PC-3 (cell line): ENCODE results near the gene TESK2. TPM values are rescaled to one million over a fixed set of nuclear protein-coding genes. Genes with fewer than 3 reads are reported as not detected.

Source experiments
- ATAC-seq: fragments of 200-7000 bp; cut with Tn5 transposase; 2 replicates; pipeline ENCODE4 v1.9.1; 2020; ENCODE audit warnings: mild to moderate bottlenecking, moderate library complexity
- BruUV-seq: library from RNA; stranded (reverse); fragments of 400-500 nt; replicated peaks from 2 replicates; lab custom pipeline; 2021; lab: Mats Ljungman, UMichigan
- CTCF ChIA-PET: fragments of 300-600 bp; sonication (Branson Sonifier 250); formaldehyde crosslinking; loops from one replicate; lab custom pipeline; 2022; ENCODE audit warnings: antibody characterized with exemption; lab: Charles Lee
- POLR2A ChIA-PET: fragments of 300-600 bp; sonication (Branson Sonifier 250); formaldehyde crosslinking; loops from one replicate; lab custom pipeline; 2022; ENCODE audit warnings: antibody characterized with exemption; ENCODE audit not compliant: unreplicated experiment; lab: Charles Lee
- DNase-seq: peaks from one replicate; pipeline ENCODE4 v3.0.0-alpha.2; 2015
- H2AFZ ChIP-seq: fragments of 300-600 bp; sonication (generic); 2 replicates; pipeline ENCODE4 v1.6.0; 2016; ENCODE audit warnings: antibody characterized with exemption, low read length
- H3F3A ChIP-seq: fragments of 300-600 bp; sonication (generic); one replicate; pipeline ENCODE4 v1.6.0; 2017; ENCODE audit warnings: antibody characterized with exemption, low read length, control low read depth, mild to moderate bottlenecking; ENCODE audit not compliant: unreplicated experiment
- H3K27ac ChIP-seq: fragments of 300-600 bp; sonication (generic); 2 replicates; pipeline ENCODE4 v1.5.1; 2016; ENCODE audit warnings: mild to moderate bottlenecking, low read length
- H3K27me3 ChIP-seq: fragments of 300-600 bp; sonication (generic); 2 replicates; pipeline ENCODE4 v1.6.1; 2016; ENCODE audit warnings: low read length, mixed read lengths
- H3K36me3 ChIP-seq: fragments of 300-600 bp; sonication (generic); 2 replicates; pipeline ENCODE4 v1.6.1; 2016; ENCODE audit warnings: low read depth, mixed run types, low read length, mixed read lengths
- H3K4me1 ChIP-seq: fragments of 300-600 bp; sonication (generic); 2 replicates; pipeline ENCODE4 v1.5.1; 2016; ENCODE audit warnings: low read length; ENCODE audit not compliant: insufficient read depth
- H3K4me2 ChIP-seq: fragments of 300-600 bp; sonication (generic); 2 replicates; pipeline ENCODE4 v1.6.0; 2016; ENCODE audit warnings: low read length
- H3K4me3 ChIP-seq: fragments of 300-600 bp; sonication (generic); 2 replicates; pipeline ENCODE4 v1.5.1; 2016; ENCODE audit warnings: mild to moderate bottlenecking, low read length, mixed read lengths
- H3K79me2 ChIP-seq: fragments of 300-600 bp; sonication (generic); 2 replicates; pipeline ENCODE4 v1.6.1; 2017; ENCODE audit warnings: low read length, mixed read lengths
- H3K9ac ChIP-seq: fragments of 300-600 bp; sonication (generic); 2 replicates; pipeline ENCODE4 v1.6.0; 2016; ENCODE audit warnings: mild to moderate bottlenecking, low read length
- H3K9me2 ChIP-seq: fragments of 300-600 bp; sonication (generic); replicated peaks from 2 replicates; pipeline ENCODE4 v1.6.1; 2016; ENCODE audit warnings: mixed run types, low read length, mixed read lengths
- H3K9me3 ChIP-seq: fragments of 300-600 bp; sonication (generic); 2 replicates; pipeline ENCODE4 v1.6.1; 2016; ENCODE audit warnings: low read length, mixed read lengths
- H4K20me1 ChIP-seq: fragments of 300-600 bp; sonication (generic); 2 replicates; pipeline ENCODE4 v1.6.1; 2016; ENCODE audit warnings: low read length, mixed read lengths
- CTCF ChIP-seq: fragments of 300-600 bp; sonication (generic); conservative IDR thresholded peaks from 2 replicates; pipeline ENCODE4 v1.5.1; 2017; ENCODE audit warnings: antibody characterized with exemption, low read depth, mild to moderate bottlenecking, low read length
- EZH2 ChIP-seq: fragments of 300-600 bp; sonication (generic); IDR thresholded peaks from one replicate; pipeline ENCODE4 v1.6.1; 2017; ENCODE audit warnings: antibody characterized with exemption, mild to moderate bottlenecking, low read length; ENCODE audit not compliant: unreplicated experiment
- EZH2phosphoT487 ChIP-seq: fragments of 300-600 bp; sonication (generic); IDR thresholded peaks from 2 replicates; pipeline ENCODE4 v1.6.1; 2018; ENCODE audit warnings: mild to moderate bottlenecking, antibody characterized with exemption, low read length, borderline replicate concordance
- intact Hi-C: fragments of 100-400 bp; cut with micrococcal nuclease; formaldehyde crosslinking; loops from 2 replicates; pipeline ENCODE4 v1.9.0; 2023
- total RNA-seq: library from RNA; depleted of rRNA; stranded (reverse); fragments of >200 nt; gene quantifications from 2 replicates; pipeline ENCODE4 v1.2.3, GENCODE V29; 2014

TESK2 gene
- total RNA-seq, 1 experiment from 2014 or later = 6.0 TPM

DNA sequence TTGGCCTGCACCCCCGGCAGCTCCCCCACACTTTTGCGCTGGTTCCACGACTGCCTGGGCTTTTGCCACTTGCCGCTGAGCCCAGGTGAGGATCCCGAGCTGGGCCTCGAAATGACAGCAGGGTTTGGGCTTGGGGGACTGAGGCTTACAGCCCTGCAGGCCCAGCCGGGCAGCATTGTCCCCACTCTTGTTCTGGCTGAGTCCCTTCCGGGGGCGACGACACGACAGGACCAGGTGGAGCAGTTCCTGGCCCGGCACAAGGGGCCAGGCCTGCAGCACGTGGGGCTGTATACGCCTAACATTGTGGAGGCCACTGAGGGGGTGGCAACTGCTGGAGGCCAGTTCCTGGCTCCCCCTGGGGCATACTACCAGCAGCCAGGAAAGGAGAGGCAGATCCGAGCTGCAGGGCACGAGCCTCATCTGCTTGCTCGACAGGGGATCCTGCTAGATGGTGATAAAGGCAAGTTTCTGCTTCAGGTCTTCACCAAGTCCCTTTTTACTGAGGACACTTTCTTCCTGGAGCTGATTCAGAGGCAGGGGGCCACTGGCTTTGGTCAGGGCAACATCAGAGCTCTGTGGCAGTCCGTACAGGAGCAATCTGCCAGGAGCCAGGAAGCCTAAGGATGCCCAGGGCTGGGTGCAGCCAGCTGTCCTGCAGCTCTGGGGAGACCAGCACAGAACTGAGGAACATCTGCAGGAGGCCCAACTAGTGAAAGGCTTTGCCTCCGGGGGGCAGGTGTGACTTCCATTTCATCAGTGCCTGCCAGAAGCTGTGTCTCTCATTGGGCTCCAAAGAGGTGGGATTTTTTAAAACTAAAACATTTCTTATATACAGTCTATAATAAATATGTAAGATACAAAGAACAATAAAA, 163.1 kb downstream of the TESK2 start:
- Histone ChIP-seq H3K4me2 (no peak overlapping the region), H3K4me3 (no peak overlapping the region), H3K27me3 (no peaks in the 10 kb centered on the region), H3K27ac (no peak overlapping the region), H3K9me2 (no peaks in the 10 kb centered on the region), H4K20me1 (no peaks in the 10 kb centered on the region), H3K79me2 (no peaks in the 10 kb centered on the region), H3K9me3 (no peaks in the 10 kb centered on the region), H3K36me3 (no peaks in the 10 kb centered on the region), H2AFZ (no peak overlapping the region), H3K9ac (no peak overlapping the region), H3F3A (no peaks in the 10 kb centered on the region), H3K4me1 (peaks cover 9% of the 10 kb centered on the region)
- ATAC-seq (no peak), DNase-seq (no peak)
- ChIA-PET POLR2A (no interaction called here), CTCF (interaction anchor here (0.6 kb wide), 1 partner anchor 403 kb away, joined by 3 read pairs; no protein-coding TSS in a partner anchor)
- no peak for TF ChIP-seq EZH2
- no peak for TF ChIP-seq CTCF
- TF ChIP-seq EZH2phosphoT487 = no peak
- intact Hi-C loops = no loop called here
- no TSS peak for BruUV-seq

- Histone ChIP-seq H3K27ac (no peak within 1 kb of the TSS), H3K27me3 (no peaks in the 10 kb centered on the region), H3K4me1 (peaks cover 9% of the 10 kb centered on the region), H3K9me3 (no peaks in the 10 kb centered on the region), H3F3A (no peaks in the 10 kb centered on the region), H4K20me1 (no peaks in the 10 kb centered on the region), H2AFZ (no peak within 1 kb of the TSS), H3K79me2 (no peaks in the 10 kb centered on the region), H3K4me2 (no peak within 1 kb of the TSS), H3K9me2 (no peaks in the 10 kb centered on the region), H3K4me3 (no peak within 1 kb of the TSS), H3K9ac (no peak within 1 kb of the TSS), H3K36me3 (no peaks in the 10 kb centered on the region)
- TF ChIP-seq EZH2phosphoT487 (no peak), CTCF (no peak), EZH2 (no peak)
- no peak for DNase-seq
- no peak for ATAC-seq
- CTCF ChIA-PET = no interaction called here
- POLR2A ChIA-PET = no interaction called here
- intact Hi-C loops = no loop called here
- no TSS peak for BruUV-seq
Measured at GRCh38 chr1:45326627-45327623, 164.0 kb downstream of the TESK2 start, which contains the start of gene HPDL. TSS of gene HPDL (plus strand) at chr1:45326895. CDS start at chr1:45327149, 254 bp downstream.
